NCI-H2196 (cell line): ENCODE results near the gene SETD5.
A peak's percentile ranks its signal among the peaks of the same experiment; 100 is the strongest.

Experiments
- DNase-seq: peaks from one replicate; lab custom pipeline; 2025; ENCODE audit not compliant: unreplicated experiment; lab: John Stamatoyannopoulos, UW

Gene SETD5

DNA sequence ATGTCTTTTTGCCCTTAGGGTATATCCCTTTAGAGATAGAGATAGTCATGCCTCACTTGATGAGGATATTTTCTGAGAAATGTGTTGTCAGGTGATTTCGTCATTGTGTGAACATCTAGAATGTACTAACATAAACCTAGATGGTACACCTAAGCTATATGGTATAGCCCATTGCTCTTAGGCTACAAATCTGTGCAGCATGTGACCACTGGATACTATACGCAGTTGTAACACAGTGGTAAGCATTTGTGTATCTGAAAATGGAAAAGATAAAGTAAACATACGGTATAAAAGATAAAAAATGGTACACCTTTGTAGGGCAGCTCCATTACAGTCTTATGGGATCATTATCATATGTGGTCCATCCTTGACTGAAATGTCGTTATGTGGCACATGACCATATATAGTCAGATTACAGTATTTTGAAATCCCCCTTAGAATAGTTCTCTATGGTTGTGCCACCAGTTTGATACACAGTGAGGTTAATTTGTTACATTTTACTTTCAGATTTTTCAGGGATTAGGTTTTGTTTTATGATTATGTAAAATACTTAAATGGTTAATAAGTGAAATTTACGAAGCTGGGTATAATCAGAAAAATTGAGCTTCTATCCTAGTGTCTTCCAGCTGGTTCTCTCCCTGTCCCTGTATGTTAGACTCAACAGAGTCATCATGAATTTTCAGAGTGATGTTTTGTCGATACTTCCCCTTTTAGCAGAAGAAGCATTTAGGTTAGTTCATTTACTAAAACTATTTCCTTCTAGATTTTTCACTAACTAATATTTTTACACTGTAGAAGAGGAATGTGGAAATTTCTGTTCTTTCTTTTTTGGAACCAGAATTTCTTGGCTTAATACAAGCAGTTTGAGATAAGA is 12.8 kb downstream of the SETD5 start:
- DNase-seq: no peak

DNA sequence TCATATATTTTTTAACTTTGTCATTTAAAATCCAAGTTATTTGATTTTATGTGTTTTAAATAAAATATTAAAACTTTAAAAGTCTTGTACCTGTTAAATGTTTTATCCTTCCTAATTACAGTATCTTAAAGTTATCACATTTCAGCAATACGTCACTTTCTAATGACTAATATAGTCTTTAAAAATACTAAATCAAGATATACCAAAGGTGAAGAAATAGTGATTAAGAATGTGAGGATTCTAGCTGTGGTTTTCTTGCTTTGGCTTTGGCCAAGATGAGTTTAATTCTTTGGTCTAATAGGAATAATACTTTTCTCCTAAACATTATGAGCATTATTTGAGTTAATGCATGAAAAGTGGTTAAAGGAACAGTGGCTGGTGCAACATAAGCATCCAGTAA is 13.9 kb downstream of the SETD5 start:
- no peak for DNase-seq

DNA sequence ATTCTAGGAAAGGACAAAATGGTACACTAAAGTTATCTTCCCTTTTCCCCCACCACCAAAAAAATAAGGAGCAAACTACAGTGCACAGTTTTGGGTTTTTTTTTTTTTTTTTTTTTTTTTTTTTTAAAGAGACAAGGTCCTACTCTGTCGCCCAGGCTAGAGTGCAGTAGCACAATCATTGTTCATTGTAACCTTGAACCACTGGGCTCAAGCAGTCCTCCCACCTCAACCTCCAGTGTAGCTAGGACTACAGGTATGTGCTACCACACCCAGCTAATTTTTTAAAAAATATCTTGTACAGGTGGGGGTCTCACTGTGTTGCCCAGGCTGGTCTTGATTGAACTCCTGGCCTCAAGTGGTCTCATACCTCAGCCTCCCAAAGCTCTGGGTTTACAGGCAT is 14.9 kb downstream of the SETD5 start:
- DNase-seq: no peak

DNA sequence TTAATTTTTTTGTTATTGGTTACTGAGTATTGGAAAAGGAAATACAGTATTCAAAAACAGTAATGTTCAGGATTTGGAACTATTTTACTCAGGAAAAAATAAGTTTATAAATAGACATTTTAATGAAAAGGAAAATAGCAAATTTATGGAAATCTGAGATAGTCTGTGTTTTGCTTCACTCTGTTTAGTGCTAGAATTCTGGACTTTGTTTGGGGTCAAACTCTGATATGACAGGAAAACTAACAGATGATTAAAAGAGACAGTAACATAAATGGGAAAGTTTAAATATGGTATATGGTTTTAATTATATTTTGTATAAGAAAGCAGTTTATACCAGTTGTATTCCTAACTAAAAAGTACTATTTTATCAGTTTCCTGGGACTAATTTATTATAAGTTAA is 17.4 kb downstream of the SETD5 start:
- no peak for DNase-seq

DNA sequence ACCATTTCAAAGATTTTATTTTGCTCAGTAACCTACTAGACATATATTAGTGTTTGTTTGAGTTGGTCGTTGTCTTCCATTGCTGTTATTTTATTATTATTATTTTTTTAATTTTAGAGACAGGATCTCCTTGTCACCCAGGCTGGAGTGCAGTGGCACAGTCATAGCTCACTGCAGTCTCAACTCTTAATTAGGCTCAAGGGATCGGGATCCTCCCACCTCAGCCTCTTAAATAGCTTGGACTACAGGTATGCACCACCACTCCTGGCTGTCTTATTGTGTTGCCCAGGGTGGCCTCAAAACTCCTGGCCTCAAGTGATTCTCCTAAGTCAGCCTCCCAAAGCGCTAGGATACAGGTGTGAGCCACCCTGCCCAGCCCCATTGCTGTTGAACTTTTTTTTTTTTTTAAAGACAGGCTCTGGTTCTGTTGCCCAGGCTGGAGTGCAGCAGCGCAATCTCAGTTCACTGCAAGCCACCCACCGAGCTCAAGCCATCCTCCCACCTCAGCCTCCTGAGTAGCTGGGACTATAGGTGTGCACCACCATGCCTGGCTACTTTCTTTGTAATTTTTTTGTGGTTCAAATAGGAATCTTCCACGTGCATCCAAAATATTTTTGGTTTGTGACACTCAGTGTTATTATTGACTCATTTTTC is 18.2 kb downstream of the SETD5 start:
- no peak for DNase-seq

DNA sequence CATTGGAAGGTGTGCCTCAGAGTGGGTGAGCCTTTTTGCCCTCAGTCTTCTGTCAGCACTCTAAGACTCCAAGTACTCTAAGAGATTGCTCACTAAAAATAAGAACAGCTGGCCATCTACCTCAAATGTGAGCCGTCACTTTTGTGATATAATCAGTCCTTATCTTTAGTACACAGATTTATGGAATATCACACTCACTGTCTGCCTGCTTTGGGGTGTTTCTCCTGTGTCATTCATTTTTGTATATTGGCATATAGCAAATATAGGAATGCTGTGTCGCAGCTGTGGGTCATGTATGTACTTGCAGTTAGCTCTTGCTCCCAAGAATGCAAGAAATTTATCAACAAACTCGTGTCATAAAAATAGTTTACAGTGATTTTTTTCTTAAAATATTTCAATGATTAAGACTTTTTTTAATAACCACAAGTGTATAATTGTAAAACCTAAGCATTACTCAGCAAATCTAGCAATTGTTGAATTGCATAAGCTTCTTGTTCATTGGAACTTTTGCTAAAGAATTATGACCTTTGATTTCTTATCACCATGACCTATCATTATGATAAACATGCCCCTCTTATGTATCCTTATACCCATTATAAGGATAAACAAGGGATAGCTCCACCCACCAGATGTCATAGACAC is 18.8 kb downstream of the SETD5 start:
- no peak for DNase-seq

DNA sequence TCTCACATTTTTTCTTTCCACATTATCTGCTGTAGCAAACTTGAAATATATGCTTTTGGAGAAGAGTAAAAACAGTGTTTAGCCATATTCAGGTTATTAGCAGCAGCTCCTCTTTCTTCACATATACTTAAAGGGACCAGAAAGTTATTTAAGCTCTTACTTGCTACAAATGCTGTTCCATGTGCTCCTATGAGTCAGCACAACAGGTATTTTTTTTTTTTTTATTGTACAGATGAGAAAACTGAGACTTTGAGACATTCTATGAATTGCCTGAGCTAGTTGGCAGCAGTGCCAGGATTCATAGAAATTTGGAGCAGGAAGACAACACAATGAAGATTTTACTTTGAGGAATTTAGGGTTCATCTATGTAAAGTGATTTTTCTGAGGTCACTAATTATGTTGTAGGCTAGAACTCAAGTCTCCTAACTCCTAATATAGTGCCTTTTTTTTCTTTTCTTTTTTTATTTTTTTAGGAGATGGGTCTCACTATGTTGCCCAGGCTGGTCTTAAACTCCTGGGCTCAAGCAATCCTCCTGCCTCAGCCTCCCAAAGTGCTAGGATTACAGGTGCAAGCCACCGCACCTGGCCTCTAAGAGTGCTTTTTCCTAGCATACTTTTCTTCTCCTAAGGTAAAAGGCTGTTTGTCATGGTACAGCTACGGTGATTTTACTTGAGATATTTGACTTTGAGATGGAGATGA is 23.6 kb downstream of the SETD5 start:
- DNase-seq: no peak

DNA sequence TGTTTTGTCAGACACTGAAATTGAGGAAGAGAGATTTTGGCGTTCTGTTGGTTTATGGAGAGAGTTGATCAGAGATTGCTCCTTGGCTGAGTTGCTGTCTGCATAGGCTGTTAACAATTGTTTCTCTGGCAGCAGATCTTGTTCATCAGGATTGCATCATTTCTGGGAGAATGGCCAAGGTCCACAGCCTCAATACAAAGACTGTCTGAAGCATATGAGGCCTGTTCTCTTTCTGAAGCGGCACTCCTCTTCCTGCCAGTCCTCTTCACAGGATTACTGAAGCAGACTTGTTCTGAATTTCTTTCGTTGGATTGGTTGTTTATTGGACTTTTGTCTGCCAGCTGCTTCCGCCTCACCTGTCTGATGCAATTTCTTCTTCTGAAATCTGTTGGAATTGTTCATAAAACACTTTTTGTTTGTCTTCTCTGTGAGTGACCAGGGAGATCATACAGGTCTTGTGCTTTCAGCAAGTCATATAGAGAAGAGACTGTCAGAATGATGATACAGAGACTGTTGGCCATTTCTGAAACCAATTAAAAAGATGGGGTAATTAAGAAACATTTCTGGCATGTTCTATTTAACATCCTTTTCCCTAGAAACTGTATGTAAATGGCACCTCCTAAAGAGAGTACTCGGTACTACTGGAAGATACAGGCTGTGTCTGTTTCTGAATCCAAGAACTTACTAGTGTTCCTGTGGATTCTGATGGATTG is 25.5 kb downstream of the SETD5 start:
- DNase-seq: peak; percentile 77

DNA sequence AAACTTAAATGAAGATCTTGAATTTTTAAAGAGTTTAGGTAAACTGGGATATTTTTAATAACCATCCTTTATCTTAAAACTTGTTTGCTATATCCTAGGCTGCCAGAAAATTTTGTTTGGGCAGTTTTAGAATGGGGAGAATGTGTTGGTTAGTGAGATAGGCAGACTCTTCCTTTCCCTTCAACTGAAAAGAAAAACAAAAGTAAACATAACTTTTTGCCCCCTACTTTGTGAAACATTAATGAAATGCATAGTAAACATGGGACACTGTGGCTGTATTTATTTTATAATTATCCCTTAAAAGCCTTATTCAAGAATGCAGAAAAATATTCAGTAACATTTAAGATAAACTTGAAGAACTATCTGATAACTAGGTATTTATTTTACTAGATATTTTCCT is 31.0 kb downstream of the SETD5 start:
- no peak for DNase-seq

DNA sequence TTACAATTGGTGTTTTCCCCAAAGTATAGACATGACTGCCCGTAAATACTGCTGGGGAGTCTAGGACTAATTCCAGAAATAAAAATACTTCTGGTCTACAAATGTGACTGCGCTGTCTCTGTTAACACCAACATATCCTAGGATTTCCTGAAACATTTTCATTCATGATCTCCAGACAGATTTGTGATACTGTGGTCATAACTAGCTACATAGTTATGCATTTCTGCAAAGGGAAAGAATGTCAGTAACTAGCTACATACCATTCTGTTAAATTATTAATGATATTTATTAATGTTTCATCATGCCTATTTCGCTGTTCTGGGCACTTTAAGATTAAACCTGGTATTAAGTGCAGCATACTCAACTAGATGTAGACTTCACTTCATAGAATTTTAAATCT is 33.3 kb downstream of the SETD5 start:
- DNase-seq: no peak

DNA sequence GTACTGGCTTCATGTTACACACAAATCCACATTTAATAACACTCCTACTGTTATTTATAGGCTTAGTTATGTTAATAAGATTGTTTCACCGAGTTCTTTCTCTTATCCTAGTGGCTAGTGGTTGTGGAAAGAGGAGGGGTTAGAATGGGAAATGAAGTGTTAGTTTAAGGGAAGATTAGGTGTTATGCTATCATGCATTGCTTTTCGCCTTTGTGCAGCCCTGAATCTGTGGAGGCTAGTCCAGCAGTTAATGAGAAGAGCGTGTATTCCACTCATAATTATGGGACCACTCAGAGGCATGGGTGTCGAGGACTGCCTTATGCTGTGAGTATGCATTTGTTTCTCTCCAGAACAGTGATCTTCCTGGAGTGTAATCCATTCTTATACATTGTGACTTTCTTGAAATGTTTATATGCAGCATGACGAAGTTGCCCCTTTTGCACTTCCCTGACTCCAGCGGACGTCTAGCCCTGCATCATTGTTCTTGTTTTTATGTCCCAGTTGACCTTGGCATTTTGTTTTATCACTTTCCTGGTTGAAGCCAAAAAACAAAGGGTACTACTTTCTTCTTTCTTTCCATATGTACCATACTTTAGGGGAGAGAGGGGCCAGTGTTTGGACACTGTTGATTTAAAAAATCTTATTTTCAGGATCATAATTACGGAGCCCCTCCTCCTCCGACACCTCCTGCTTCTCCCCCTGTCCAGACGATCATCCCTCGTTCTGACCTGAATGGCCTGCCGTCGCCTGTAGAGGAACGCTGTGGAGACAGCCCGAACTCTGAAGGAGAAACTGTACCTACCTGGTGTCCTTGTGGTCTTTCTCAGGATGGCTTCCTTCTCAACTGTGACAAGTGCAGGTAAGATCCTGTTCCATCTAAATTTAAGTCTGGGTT is 36.5 kb downstream of the SETD5 start:
- no peak for DNase-seq

DNA sequence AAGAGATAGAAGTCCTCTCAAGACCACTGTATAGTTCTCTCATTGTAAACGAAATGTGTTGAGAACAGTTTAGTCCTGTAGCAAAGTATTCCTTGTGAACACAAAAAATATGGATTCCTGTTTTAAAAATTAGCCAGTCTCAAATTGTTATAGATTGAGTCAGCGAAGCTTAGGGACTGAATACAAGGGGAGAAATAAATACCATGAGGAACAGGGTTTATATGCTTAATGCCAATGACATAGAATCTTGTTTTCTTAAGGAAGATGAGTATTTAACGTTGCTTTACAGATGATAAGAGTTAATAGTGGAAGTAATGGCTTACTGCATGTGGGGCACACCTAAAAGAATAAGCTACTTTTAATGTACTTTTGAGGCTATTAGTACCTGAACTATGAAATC is 37.9 kb downstream of the SETD5 start:
- DNase-seq: no peak

DNA sequence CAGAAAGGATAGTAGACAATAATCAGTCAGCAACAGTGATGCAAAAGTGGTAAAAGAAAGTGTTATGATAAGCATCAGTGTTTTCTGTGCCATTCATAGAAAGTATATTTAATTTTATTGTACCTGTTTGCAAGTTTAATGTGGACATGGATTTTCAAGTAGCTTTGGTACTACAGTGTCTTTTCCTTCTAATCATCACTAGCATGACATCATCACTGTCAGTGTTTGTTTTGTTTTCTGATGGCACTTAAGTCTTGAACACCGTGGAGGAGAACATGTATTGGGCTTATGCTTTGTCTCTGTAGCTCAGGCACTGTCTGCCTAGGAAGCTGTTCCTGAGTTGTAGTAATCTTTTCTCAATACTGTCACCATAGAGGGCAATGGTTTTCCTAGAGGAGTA is 41.9 kb downstream of the SETD5 start:
- DNase-seq: peak; percentile 9

DNA sequence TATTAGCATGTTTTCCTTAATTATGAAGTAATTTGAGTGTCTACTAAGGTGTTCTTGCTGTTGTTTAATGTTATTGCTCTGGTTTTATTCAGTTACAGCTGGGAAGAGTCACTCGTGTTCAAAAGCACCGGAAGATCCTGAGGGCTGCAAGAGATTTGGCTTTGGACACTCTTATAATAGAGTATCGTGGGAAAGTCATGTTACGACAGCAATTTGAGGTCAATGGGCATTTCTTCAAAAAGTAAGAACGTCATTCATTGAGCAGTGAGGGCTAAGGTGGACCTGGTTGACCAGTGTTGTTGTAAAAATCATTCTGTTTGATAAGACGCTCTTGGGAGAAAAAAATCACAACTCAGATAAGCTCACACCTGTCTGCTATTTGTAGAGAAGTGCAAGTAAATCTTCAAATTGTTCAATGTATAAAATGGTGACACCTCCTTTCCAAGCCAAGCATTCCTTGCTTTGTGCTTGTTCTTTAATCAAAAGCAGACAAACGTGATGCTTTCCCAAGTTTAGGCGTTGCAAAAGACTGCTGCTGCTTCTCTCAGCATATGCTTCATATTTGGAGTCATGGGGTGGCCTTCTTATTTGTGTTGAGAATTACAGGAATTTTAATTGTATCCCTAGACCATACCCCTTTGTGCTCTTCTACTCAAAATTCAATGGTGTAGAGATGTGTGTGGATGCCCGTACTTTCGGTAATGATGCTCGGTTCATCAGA is 44.2 kb downstream of the SETD5 start:
- DNase-seq: no peak

DNA sequence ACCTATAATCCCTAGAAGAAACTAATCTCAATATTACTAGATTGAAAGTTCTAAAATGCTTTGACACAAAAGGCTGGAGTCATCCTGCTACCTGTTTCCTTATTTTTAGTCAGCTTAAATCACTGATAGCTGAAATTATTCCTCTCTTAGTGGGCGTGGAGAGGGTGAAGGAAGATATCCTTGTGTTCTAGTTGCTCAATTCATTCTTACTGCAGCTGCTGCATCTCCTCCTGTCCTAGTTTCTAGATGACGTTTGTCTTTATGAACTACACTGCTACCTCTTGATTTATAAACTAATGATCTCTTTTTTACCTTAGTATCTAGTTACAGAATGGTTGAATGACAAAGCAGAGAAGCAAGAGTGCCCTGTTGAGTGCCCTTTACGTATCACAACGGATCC is 50.7 kb downstream of the SETD5 start:
- DNase-seq: no peak

DNA sequence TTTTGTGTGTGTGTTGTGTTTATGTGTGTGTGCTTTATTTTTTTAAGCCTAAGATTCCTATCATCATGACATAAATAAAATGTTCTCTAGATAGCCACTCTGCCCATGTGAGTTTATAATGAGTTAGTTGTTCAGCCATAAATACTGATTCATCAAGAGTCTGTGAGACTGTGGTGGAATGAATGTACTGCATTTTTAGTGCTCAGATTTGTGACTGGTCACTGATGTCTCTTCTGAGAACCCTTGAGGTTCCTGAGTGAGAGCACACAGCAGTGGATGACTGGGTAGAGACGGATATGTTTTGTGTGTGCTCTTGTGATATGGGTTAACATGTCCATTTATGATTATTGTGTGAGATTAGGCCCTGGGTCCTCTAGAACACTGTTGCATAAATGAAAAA is 51.2 kb downstream of the SETD5 start:
- no peak for DNase-seq

DNA sequence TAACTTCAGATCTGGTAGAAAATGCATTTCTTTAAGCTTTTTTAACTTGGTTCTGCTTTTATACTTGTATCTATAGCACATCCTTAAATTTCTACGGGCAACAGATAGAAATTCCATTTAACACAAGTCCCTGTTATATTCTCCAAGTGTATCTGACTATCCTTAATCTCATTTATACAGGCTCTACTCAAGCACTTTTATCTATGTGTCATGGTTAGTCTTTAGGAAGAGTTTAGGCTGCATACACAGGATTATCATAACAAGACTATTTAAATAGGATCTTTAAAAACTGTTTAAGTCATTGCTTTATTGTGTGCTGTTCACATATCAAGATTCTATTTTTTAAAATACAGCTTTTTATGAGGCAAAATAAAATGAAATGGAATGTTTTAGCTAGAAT is 52.7 kb downstream of the SETD5 start:
- DNase-seq: no peak

DNA sequence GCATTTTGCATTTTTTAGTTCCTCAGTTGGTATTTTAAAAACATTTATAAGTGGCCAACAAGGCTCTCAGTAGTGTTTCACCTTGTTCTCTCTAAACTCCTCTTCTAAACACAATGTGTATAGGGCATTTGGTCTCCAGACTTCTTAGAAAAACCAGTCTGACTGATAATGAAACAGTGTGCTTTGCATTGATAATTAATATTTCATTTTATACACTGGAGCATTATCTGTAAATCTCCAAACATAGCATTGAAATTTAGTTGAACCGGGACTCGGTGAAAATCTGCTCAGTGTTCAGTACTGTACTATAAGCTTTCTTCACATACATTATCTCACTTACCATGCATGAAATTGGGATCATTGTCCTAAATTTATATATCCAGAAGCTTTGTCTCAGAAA is 53.6 kb downstream of the SETD5 start:
- DNase-seq: no peak

DNA sequence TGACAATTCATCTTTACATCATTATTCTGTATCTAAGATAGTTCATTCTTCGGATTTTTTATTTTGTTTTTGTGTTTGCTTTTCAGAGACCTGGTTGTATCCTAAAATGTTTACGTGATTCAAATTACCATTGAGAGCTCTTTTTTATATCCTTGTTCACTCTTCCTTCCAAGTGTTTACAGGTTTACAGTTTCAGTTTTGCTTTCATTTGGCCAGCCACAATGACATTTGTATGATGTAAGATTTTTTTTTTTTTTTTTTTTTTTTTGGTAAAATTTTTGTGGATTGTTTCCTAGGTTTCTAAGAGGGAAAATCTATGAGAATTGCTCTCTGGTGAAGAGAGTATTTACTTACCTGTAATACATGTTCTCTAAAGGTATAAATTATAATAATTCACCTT is 55.0 kb downstream of the SETD5 start:
- DNase-seq: no peak
